ENCODE results near the gene A3GALT2.

A3GALT2 gene

DNA sequence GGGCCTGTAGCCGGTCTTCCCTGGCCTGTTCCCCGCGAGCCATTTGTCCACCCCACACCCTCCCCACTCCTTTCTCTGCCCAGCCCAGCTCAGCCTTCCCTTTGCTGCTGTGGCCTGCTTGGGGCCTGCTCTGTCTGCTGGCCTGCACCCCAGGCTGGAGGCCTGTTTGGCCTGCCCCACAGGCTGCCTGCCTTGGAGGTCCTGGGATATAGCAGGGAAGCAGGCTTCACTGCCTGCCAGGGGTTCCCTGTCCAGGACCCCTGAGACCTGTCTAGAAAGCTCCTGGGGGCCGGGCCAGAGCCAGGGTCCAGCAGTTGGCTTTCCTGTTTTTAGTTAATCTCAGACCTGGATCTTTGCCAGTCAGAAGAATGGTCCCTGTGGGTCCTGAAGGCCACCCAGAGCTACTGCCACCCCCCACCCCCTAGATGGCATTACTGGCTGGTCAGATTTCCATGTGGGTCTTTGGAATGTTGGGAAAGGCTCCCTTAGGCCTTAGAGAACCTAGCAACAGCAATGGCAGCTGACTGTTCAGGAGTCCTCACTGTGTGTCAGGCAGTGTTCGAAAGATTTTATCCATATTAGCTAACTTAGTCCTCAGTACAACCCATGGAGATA lies 56.9 kb downstream of the A3GALT2 start:
- Mint-ChIP-seq H3K4me1 (ENCODE audit: low read depth) (peaks cover 26% of the 10 kb centered on the region), H3K9me3 (no peaks in the 10 kb centered on the region), H3K4me3 (no peak overlapping the region), H3K27me3 (no peaks in the 10 kb centered on the region), H3K27ac (no peak overlapping the region), H3K36me3 (ENCODE audit: low read depth) (peaks cover 4% of the 10 kb centered on the region)
- no peak for DNase-seq

GRCh38 chr1:33261344-33261743 lies 59.6 kb downstream of the A3GALT2 start:
- DNase-seq: no peak
- Mint-ChIP-seq H3K27me3 (no peaks in the 10 kb centered on the region), H3K36me3 (ENCODE audit: low read depth) (peaks cover 8% of the 10 kb centered on the region), H3K27ac (no peak overlapping the region), H3K4me3 (no peak overlapping the region), H3K4me1 (ENCODE audit: low read depth) (peaks cover 37% of the 10 kb centered on the region), H3K9me3 (no peaks in the 10 kb centered on the region)

DNA sequence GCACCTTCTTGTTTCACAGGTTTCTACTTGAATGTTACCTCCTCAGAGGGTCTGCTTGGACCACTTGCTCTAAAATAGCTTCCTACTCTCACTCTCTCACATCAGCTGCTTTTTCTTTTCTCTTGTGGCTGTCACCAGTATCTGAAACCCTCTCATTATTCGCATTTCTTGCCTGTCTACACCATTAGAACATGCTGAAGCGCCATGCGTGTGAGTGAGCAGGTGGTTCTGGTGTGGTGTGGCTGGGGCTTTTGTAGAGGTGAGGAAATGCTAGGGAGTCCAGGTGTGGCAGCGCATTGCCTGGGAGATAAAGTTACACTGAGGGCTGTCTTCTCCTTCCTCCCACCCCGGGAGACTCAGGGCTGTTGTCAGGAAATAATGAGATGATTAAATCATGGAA lies 60.5 kb downstream of the A3GALT2 start:
- no peak overlapping the region for H3K4me3 Mint-ChIP-seq

DNA sequence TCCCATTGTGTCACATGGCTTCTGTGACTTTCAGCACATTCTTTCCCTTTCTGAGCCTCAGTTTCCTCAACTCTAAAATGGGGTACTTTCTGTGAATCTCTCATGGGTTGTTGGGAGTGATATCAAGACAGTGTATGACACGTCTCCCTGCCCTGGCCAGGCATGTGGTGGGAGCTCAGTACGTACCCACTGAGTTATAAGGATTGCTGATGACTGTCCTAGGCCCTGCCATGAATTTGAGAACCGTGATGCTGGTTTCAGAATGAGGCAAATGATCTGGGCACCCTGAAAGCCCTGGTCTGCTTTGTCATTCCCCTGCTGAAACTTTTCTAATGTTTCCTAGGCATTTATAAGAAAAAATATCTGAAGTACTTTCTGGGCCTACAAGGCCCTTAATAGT lies 61.0 kb downstream of the A3GALT2 start:
- Mint-ChIP-seq H3K4me1 (ENCODE audit: low read depth) (peaks cover 42% of the 10 kb centered on the region), H3K36me3 (ENCODE audit: low read depth) (peaks cover 8% of the 10 kb centered on the region), H3K27ac (peak overlapping the region; percentile 66), H3K9me3 (no peaks in the 10 kb centered on the region), H3K4me3 (no peak overlapping the region), H3K27me3 (no peaks in the 10 kb centered on the region)
- DNase-seq: no peak

More for the DNA sequence above, 60.5 kb downstream of the A3GALT2 start:
- no peaks in the 10 kb centered on the region for H3K9me3 Mint-ChIP-seq
- H3K27ac Mint-ChIP-seq: peak overlapping the region; percentile 66
- no peak for DNase-seq
- H3K36me3 Mint-ChIP-seq (ENCODE audit: low read depth): peaks cover 8% of the 10 kb centered on the region
- peaks cover 39% of the 10 kb centered on the region for H3K4me1 Mint-ChIP-seq (ENCODE audit: low read depth)
- H3K27me3 Mint-ChIP-seq: no peaks in the 10 kb centered on the region

DNA sequence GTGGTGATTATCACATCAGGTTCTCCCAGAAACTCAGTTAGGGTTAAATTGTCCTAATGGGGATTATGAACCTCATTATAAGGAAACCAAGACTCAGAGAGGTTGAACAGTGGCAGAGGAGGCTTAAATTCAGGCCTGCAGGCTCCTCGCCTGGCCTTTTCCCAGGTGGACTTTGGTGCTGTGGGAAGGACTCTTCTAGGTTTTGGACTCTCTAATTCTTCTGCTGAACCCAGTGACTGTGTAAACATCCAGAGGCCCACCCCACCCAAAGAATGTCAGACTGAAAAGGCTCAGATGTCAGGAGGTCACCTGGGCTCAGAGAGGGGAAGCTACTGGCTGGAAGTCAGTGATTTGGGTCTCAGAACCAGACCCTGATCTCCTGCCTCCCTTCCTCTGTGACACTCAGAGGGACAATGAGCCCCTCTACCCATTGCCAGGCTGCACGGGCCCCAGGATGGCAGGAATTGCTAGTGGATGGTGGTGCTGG lies 62.1 kb downstream of the A3GALT2 start:
- Mint-ChIP-seq H3K27me3 (no peaks in the 10 kb centered on the region), H3K36me3 (ENCODE audit: low read depth) (peaks cover 8% of the 10 kb centered on the region), H3K4me1 (ENCODE audit: low read depth) (peaks cover 42% of the 10 kb centered on the region), H3K9me3 (no peaks in the 10 kb centered on the region), H3K27ac (no peak overlapping the region), H3K4me3 (peak overlapping the region; percentile 96)
- no peak for DNase-seq

- Mint-ChIP-seq H3K27me3 (no peaks in the 10 kb centered on the region), H3K9me3 (no peaks in the 10 kb centered on the region), H3K4me3 (peak overlapping the region; percentile 96), H3K27ac (peak overlapping the region; percentile 93), H3K36me3 (ENCODE audit: low read depth) (peaks cover 8% of the 10 kb centered on the region), H3K4me1 (ENCODE audit: low read depth) (peaks cover 42% of the 10 kb centered on the region)
- DNase-seq: no peak
Measured at GRCh38 chr1:33257772-33258712, 62.9 kb downstream of the A3GALT2 start.

- H3K4me3 Mint-ChIP-seq: peak overlapping the region; percentile 96
- no peaks in the 10 kb centered on the region for H3K27me3 Mint-ChIP-seq
- no peaks in the 10 kb centered on the region for H3K9me3 Mint-ChIP-seq
- no peak for DNase-seq
- peaks cover 5% of the 10 kb centered on the region for H3K36me3 Mint-ChIP-seq (ENCODE audit: low read depth)
- peak overlapping the region; percentile 93 for H3K27ac Mint-ChIP-seq
- peaks cover 42% of the 10 kb centered on the region for H3K4me1 Mint-ChIP-seq (ENCODE audit: low read depth)
Measured at GRCh38 chr1:33257207-33257771, 63.6 kb downstream of the A3GALT2 start.
